Raji (cell line): ENCODE data around the gene DUSP18.

Source experiments
- POLR2A ChIP-seq: IDR thresholded peaks from 2 replicates; pipeline ENCODE4 v1.6.1; 2011; ENCODE audit warnings: low read depth, low read length, control low read depth; ENCODE audit not compliant: insufficient read depth

DUSP18 gene

DNA sequence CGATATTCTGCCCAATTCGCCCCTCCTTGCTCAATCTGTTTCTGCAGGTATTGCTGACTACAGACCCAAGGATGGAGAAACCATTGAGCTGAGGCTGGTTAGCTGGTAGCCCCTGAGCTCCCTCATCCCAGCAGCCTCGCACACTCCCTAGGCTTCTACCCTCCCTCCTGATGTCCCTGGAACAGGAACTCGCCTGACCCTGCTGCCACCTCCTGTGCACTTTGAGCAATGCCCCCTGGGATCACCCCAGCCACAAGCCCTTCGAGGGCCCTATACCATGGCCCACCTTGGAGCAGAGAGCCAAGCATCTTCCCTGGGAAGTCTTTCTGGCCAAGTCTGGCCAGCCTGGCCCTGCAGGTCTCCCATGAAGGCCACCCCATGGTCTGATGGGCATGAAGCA lies 41.3 kb downstream of the DUSP18 start:
- TF ChIP-seq POLR2A: no peak

DNA sequence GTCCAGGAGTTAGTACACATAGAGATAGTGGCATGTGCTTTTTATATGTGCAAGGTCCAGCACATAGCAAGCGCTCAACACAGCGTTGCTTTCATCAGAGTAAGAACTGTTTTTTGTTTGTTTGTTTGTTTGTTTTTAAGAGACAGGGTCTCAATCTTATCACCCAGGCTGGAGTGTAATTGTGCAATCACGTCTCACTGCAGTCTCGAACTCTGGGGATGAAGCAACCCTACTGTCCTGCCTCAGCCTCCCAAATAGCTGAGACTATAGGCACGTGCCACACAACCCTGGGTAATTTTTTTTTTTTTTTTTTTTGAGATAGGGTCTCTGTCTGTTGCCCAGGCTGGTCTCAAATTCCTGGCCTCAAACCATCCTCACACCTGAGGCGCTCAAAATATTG lies 49.9 kb downstream of the DUSP18 start:
- TF ChIP-seq POLR2A: no peak

DNA sequence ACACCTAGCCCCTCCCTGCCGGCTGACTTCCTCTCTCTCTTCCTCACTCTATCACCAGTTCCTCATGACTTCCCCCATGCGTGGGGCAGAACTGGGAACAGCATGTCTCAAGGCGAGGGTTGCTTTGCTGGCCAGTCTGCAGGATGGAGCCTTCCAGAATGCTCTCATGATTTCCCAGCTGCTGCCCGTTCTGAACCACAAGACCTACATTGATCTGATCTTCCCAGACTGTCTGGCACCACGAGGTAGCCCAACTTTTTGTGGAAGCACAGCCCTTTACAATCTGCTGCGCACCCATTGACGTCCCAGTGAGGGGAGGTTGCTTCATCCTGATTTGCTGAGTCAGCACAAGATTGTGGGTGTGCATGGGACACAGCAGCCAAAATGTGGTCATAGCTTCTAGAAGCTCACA lies 52.1 kb downstream of the DUSP18 start:
- no peak for TF ChIP-seq POLR2A

DNA sequence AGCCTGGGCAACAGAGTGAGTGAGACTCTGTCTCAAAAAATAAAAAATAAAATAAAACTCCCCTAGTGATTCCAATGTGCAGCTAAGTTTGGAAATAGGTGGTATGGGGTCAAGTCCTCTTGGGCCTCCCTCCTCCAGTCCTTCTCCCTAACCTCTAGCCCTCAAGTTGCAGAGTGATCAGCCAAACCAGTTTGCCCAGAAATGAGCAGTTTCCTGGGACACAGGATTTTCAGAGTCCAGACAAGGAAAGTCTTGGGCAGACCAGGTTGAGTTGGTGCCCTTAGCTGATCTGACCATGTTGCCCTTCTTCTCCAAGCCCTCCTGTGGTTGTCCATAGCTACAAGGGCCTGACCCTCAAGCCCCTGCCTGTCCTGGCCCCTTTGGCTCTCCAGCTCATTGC lies 52.8 kb downstream of the DUSP18 start:
- no peak for TF ChIP-seq POLR2A

DNA sequence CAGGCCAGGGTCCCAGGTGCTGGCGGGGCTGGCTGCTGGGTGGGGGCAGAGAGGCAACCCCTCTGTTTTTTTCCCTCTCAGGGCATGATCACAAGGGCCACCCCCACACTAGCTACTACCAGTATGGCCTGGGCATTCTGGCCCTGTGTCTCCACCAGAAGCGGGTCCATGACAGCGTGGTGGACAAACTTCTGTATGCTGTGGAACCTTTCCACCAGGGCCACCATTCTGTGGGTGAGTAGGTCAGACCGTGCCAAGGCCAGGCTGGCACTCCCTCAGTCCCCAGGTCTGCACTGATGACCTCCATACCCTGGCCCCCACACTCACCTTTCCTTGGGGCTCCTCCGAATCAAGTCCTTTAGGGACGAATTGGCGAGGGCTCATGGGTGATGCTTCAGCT lies 53.4 kb downstream of the DUSP18 start:
- no peak for TF ChIP-seq POLR2A

DNA sequence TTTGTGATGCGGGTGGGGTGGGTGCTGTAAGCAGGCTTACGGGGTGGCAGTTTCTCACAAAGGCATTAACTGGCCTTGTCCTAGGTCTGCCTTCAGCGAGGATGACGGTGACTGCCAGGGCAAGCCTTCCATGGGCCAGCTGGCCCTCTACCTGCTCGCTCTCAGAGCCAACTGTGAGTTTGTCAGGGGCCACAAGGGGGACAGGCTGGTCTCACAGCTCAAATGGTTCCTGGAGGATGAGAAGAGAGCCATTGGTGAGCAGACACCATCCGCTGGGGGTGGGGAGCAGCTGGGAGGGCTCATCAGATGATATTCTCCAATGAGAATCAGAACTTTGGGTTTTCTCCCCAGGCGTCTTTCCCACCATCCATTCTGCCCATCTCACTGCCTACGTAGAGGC lies 54.9 kb downstream of the DUSP18 start:
- no peak for TF ChIP-seq POLR2A
